ENCODE results near the gene BCL2L13.
"Not testable (repeated sequence)": the region's sequence is repeated elsewhere in the genome, so short reads cannot be mapped to it uniquely, and the experiment has no call there.

Gene BCL2L13

DNA sequence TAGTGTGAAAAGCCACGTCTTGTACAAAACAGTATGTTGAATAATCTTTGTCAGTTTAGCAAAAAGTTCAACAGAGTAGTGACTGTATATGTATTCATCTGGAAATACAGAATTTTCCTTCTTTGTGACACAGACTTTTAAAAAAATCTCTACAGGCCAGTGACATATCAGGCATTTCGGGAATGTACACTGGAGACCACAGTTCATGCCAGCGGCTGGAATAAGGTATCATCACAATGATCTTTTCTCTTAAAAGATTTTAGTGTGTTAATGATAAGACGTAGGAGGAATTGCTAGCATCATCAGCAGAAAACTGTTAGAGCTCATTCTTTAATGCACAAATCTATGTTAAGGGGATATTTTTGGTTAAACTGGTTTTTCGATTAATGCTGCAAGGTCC lies 57.4 kb downstream of the BCL2L13 start:
- no peak for DNase-seq (ENCODE audit: low spot score)

- DNase-seq (ENCODE audit: low spot score) = not testable (repeated sequence)
Measured at GRCh38 chr22:17697196-17697595, 58.6 kb downstream of the BCL2L13 start.

DNA sequence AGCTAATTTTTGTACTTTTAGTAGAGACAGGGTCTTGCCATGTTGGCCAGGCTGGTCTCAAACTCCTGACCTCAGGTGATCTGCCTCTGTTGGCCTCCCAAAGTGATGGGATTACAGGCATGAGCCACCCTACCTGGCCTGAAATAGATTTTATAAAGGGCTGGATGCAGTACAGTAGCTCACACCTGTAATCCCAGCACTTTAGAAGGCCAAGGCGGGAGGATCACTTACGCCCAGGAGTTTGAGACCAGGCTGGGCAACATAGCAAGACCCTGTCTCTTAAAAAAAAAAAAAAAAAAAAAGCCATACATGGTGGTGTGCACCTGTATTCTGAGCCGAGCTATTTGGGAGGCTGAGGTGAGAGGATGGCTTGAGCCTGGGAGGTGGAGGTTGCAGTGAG lies 59.7 kb downstream of the BCL2L13 start:
- DNase-seq (ENCODE audit: low spot score) = not testable (repeated sequence)

GRCh38 chr22:17698948-17699347 lies 60.4 kb downstream of the BCL2L13 start:
- DNase-seq (ENCODE audit: low spot score) = no peak

- no peak for DNase-seq (ENCODE audit: low spot score)
Measured at GRCh38 chr22:17699696-17700340, 61.3 kb downstream of the BCL2L13 start.

- no peak for DNase-seq (ENCODE audit: low spot score)
Measured at GRCh38 chr22:17700778-17701177, 62.2 kb downstream of the BCL2L13 start.

DNA sequence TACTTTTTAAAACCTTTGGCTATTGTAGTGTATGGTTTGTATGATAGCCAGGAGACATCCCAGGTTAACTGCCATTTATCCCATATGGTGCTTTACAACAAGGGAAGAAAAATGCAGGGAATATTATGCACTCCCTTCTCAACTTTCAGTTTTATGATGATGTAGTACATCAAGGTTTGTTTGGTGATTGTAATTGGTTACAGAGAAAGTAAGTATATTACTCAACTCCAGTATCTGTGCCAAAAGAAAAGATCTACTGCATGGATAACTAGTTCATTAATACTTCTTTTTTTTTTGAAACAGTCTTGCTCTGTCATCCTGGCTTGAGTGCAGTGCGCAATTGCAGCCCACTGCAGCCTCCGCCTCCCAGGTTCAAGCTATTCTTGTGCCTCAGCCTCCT lies 65.3 kb downstream of the BCL2L13 start:
- no peak for DNase-seq (ENCODE audit: low spot score)

DNA sequence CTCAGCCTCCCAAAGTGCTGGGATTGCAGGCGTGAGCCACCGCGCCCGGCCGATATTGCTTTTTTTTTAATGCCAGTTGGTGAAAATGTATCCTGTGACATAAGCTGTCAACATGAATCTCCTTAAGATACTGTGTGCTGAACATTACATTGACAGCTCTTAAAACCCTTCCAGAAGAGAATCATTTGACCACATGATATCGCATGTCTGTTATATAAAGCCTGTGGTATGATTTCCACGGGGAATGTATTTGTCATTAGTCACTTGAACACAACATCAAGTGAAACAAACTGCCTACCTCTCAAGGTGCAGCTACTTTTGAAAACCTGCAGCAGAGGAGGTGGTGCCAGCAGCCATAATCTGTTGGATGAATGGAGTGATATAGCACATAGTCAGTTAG lies 67.0 kb downstream of the BCL2L13 start:
- DNase-seq (ENCODE audit: low spot score) = no peak

DNA sequence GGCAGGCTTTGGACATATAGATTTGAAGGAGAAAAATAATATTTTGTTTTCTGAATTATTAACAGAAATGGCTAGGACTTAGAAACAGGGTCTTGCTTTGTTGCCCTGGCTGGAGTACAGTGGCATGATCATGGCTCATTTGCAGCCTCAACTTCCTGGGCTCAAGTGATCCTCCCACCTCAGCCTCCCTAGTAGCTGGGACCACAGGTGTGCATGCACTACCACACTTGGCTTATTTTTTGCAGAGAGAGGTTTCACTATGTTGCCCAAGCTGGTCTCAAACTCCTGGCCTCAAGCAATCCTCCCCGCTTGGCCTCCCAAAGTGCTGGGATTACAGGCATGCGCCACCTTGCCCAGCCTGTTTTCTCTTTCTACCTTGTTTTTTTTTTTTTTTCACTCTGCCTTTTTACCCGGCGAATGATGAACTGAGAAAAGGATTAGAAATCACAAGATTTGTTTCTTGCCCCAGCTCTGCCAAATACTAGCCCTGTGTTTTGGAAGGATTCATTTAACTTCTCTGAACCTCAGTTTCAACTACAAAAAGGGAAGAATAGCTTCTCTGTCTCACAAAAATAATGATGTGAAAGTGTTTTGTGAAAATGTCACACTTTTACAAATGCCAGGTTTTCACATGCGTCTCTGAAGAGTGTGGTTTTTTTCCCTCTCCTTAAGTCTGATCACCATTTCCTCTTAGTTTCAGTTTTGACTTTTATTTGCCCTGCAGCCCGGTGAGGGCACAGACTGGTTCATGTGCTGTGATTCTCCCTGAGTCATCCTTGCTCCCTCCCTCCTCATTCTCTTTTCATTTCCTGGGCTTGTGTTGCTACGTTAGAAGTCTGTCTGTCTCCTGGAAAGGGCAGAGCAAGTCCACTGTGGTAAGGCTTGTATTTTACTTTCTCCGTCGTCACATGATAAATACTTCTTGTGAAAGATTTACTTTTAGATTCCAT lies 67.7 kb downstream of the BCL2L13 start:
- DNase-seq (ENCODE audit: low spot score) = peak; percentile 62

DNA sequence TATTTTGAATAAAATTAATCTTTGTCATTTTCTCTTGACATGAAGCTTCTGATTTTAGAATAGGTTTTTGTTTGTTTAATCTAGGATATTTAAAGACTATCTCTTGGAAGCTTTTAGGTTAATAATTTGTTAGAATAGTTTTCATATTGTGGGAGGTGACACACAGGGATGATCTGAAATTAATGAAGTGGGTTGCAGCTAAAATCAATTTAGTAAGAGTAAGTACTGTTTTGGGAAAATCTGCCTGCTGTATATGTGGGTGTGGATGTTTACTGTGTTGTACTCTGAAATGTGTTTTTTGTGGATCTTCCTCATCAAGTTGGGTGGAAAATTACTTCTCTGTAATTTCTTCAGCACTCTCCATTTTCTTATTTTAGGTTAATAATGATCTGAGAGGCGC lies 68.4 kb downstream of the BCL2L13 start:
- no peak for DNase-seq (ENCODE audit: low spot score)

DNA sequence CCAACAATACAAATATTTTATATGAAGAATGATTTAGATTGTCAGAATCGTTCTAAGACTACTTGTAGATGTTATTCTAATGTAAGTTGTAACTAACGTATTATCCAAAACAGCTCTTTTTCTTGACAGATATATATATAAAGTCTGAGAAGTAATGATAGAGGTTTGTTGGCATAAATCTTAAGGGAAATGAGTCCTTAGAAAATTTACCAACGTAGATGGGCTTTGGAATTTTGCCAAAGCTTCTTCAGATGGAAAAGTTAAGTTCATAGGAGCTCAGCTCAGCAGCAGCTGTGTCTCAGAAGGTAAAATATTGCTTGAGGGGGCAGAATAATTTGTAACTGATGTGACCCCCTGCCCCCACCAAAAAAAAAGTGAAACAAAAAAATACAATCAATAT lies 69.0 kb downstream of the BCL2L13 start:
- no peak for DNase-seq (ENCODE audit: low spot score)

GRCh38 chr22:17710023-17710422 lies 71.5 kb downstream of the BCL2L13 start:
- DNase-seq (ENCODE audit: low spot score) = peak; percentile 45

DNA sequence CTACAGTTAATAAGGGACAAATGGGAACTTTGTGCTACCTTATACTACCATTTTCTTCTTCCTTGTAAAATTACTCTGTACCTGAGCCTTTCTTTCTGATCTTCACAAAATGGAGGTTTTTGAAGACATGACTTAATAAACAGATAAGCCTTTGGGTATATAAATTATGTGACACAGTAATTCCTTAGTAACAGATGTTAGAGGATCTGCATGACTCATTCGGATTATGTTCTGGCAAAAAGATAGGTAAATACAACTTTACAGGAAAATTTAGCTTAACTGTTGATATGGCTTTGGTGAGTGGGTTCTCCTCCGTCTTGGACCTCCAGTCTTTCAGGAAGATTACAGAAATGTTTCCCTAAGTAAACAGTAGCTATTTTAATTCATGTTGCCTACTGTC lies 73.9 kb downstream of the BCL2L13 start:
- no peak for DNase-seq (ENCODE audit: low spot score)

GRCh38 chr22:17716529-17716928 lies 78.0 kb downstream of the BCL2L13 start:
- DNase-seq (ENCODE audit: low spot score) = no peak

DNA sequence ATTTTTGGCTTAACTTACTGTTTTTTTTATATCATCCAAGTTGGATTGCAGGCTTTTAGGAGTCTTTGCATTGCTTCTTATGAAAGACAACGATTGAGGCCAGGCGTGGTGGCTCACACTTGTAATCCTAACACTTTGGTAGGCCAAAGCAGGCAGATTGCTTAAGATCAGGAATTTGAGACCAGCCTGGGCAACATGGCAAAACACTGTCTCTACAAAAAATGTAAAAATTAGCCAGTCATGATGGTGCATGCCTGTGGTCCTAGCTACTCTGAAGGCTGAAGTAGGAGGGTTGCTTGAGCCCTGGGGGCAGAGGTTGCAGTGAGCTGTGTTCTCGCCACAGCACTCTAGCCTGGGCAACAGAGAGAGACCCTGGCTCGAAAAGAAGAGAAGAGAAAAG lies 79.2 kb downstream of the BCL2L13 start:
- DNase-seq (ENCODE audit: low spot score) = no peak

DNA sequence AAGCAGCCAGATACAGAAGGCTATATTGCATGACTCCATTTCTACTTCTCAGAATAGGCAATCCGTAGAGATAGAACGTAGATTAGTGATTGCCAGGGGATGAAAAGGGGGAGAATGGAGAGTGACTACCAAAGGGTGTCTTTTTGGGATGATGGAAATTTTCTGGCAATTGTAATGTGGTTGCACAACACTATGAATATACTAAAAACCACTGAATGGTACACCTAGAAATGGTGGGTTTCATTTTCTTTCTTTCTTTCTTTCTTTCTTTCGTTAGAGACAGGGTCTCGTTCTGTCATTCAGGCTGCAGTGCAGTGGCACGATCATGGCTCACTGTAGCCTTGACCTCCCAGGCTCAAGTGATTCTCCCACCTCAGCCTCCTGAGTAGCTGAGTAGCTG lies 81.4 kb downstream of the BCL2L13 start:
- no peak for DNase-seq (ENCODE audit: low spot score)

- no peak for DNase-seq (ENCODE audit: low spot score)
Measured at GRCh38 chr22:17724241-17724640, 85.7 kb downstream of the BCL2L13 start.

GRCh38 chr22:17724678-17725499 lies 86.3 kb downstream of the BCL2L13 start:
- DNase-seq (ENCODE audit: low spot score) = no peak

GRCh38 chr22:17725500-17725796 lies 86.9 kb downstream of the BCL2L13 start:
- DNase-seq (ENCODE audit: low spot score) = no peak

DNA sequence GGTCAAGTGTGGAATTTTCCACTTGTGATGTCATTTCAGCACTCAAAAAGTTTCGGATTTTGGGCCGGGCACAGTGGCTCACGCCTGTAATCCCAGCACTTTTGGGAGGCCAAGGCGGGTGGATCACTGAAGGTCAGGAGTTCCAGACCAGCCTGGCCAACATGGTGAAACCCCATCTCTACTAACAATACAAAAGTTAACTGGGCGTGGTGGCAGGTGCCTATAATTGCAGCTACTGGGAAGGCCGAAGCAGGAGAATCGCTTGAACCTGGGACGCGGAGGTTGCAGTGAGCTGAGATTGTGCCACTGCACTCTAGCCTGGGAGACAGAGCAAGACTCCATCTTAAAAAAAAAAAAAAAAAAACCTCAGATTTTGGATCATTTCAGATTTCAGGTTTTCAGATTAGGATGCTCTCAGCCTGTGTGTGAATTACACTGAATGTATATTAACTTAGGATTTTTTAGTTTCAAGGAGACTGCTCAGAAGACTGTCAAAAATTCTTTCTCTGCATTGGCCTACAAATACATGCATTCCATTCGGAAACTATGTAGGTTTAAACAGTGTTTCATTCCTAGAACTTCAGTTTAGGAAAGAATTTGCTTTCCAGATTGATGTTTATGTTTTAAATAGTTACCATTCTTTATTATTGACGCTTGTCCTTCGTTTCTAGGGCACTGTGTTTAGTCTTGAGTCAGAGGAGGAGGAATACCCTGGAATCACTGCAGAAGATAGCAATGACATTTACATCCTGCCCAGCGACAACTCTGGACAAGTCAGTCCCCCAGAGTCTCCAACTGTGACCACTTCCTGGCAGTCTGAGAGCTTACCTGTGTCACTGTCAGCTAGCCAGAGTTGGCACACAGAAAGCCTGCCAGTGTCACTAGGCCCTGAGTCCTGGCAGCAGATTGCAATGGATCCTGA lies 87.7 kb downstream of the BCL2L13 start:
- DNase-seq (ENCODE audit: low spot score) = no peak
